Psoas muscle (tissue), 8 donors: ENCODE measurements around the gene BBC3. TPM values are rescaled to one million over a fixed set of nuclear protein-coding genes. Genes with fewer than 3 reads are reported as not detected.

Experiments used
- ATAC-seq, 4 donors: fragments of 200-7000 bp; cut with Tn5 transposase; one replicate each; pipeline ENCODE4 v1.9.1; 2020; ENCODE audit warnings: moderate library complexity in 3 of 4, mild to moderate bottlenecking in 2 of 4
- DNase-seq, 2 donors: peaks; one replicate each; pipeline ENCODE4 v3.0.0-alpha.2; 2020
- H3K27ac ChIP-seq: fragments of 200-600 bp; one replicate; pipeline ENCODE4 v1.8.0; 2022
- H3K27me3 ChIP-seq, 3 donors: fragments of 200-600 bp in 1 of 3; one replicate each; pipeline versions ENCODE4 v1.6.1 to v1.8.0; 2013 to 2022; ENCODE audit warnings: low read length in 2 of 3, mild to moderate bottlenecking in 2 of 3, moderate library complexity in 1 of 3; ENCODE audit not compliant: insufficient read depth in 3 of 3
- H3K36me3 ChIP-seq, 2 donors: fragments of 200-600 bp in 1 of 2; one replicate each; pipeline versions ENCODE4 v1.6.1 to v1.8.0; 2013 to 2022; ENCODE audit warnings: low read depth in 1 of 2, mild to moderate bottlenecking in 1 of 2, moderate library complexity in 1 of 2; ENCODE audit not compliant: insufficient read depth in 1 of 2
- H3K4me1 ChIP-seq: fragments of 200-600 bp; one replicate; pipeline ENCODE4 v1.8.0; 2022
- H3K4me3 ChIP-seq: fragments of 200-600 bp; one replicate; pipeline ENCODE4 v1.8.0; 2022; ENCODE audit warnings: mild to moderate bottlenecking
- H3K9me3 ChIP-seq: fragments of 200-600 bp; one replicate; pipeline ENCODE4 v1.8.0; 2022
- WGBS, 3 donors: extraction: QIAGEN DNeasy Blood & Tissue Kit; methylation state at CpG; one replicate each; pipeline versions ENCODE4 v1.1.6 to v1.1.7; 2013; 5-methylcytosine and 5-hydroxymethylcytosine counted together
- intact Hi-C, 2 donors: fragments of 100-400 bp; cut with DNase I; formaldehyde crosslinking; loops; one replicate each; pipeline versions ENCODE4 v1.11.0 to v1.14.2; 2022
- polyA plus RNA-seq, 3 donors: library from polyadenylated mRNA; stranded (reverse); fragments of 200-250 nt; gene quantifications; one replicate each; pipeline ENCODE4 v1.2.3, GENCODE V29; 2013
- total RNA-seq, 4 donors: library from RNA; stranded (reverse); fragmentation: NEBNext Ultra II Directional in 2 of 4; extraction: Animal tissue kit (Norgen Biotek cat#: 25700) in 2 of 4; gene quantifications; one replicate each; pipeline versions ENCODE4 v1.2.1 to v1.2.4, GENCODE V29; 2021 to 2023
- TF ChIP-seq, protein P1 (sequence below): fragments of 200-600 bp; IDR thresholded peaks from one replicate; pipeline ENCODE4 v1.8.0; 2022; ENCODE audit warnings: antibody characterized with exemption
- donor health status: healthy with polysubstance abuse.
- donor health status: DM: no; HTN: no; CAD: no; lungs with moderate emphysema.
- donor health status: Bipolar disorder and iron deficiency.
- donor health status: healthy.
- donor health status: DM: yes; HTN: yes; CAD: no.
- donor health status: DM: no; HTN: no; CAD: no.
- donor health status: DM: no; HTN: no; CAD: no.
- donor health status: DM: yes; HTN: yes; CAD: no.

The BBC3 gene
- total and polyA plus RNA-seq, 7 donors, result 2.7 to 32.5 (median 3.0) TPM

DNA sequence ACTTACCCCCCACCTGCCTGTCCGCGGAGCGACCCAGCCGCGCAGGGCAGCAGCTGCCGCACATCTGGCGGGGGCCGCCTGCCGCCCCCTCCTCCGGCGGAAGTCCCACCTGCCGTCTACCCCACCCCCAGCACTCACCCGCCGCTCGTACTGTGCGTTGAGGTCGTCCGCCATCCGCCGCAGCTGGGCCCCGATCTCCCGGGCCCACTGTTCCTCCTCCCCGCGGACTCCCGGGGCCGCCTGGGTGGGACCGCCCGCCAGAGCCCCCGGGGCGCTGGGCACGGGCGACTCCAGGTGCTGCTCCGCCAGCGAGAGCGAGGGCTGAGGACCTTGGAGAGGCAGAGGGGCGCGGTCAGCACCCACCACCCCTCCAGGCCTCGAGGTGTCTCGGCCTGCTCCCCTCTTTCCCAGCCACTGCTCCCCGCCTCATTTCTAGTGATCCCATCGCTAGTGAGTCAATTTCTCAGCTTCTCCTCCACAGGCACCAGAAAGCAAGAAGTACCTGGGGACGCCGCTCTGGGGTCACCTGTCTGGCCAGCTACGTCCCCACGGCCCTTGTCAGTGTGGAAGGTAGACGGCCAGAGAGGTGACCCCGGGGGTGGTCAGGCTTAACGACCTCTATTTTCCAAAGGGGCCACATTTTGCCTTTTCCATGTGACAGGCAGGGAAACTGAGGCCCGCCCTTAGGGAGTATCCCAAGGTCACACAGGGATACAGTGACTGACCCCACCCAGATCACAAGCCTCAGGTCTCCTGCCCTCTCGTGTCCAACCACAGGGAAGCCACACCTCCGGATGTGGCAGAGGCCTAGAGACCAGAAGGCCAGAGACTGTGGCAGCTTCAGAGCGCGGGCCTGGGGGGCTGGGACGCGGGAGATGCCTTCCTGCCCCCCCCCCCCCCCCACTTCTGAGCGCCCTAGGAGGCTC, 4.3 kb downstream of the BBC3 start:
- Histone ChIP-seq H3K27me3 (no peaks in the 10 kb centered on the region), H3K36me3 (peaks cover 0 to 38% of the 10 kb centered on the region in 2 donors), H3K9me3 (no peaks in the 10 kb centered on the region), H3K27ac (peak overlapping the region; percentile 100), H3K4me1 (peaks cover 15% of the 10 kb centered on the region), H3K4me3 (peak overlapping the region; percentile 99)
- TF ChIP-seq, protein P1, sequence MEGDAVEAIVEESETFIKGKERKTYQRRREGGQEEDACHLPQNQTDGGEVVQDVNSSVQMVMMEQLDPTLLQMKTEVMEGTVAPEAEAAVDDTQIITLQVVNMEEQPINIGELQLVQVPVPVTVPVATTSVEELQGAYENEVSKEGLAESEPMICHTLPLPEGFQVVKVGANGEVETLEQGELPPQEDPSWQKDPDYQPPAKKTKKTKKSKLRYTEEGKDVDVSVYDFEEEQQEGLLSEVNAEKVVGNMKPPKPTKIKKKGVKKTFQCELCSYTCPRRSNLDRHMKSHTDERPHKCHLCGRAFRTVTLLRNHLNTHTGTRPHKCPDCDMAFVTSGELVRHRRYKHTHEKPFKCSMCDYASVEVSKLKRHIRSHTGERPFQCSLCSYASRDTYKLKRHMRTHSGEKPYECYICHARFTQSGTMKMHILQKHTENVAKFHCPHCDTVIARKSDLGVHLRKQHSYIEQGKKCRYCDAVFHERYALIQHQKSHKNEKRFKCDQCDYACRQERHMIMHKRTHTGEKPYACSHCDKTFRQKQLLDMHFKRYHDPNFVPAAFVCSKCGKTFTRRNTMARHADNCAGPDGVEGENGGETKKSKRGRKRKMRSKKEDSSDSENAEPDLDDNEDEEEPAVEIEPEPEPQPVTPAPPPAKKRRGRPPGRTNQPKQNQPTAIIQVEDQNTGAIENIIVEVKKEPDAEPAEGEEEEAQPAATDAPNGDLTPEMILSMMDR, result no peak
- intact Hi-C loops, result no loop called here
- DNase-seq, result peak; percentile 88 to 92
- whole genome bisulfite sequencing, 3 donors, result 2 to 3% (median 2%) methylated on average over 41 to 56 of the region's 56 CpGs
- ATAC-seq, result peak; percentile 62 to 77 (median 74)

DNA sequence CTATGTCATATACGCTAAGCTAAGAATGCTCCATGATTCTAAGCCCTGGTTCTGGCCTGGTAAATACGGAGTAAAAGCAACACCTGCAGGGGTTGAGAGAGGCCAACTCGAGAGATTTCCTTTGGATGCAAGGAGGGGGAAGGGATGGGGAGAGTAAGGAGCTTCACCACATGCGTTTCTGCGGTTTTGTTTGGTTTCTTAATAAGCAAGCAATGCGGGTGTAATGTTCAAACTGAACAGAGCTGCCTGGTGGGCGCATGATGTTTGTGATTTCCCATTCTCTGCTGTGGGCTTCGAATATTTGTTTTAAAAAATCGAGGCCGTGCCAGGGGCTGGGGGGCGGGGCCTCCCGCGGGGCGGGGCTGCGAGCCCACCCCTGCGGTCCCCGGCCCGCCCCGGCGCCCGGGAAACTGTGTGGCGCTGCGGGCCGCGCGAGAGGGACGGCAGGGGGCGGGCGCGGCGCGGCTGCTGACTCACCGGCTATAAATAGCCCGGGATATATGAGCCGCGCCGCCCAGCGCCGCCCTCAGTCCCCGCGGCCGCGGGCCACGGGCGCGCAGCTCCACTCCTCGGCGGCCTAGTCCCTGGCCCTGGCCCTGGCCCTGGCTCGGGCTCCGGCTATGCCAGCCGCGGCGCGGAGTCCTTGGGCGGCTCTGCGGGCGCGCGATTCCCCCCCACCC, 5.1 kb downstream of the BBC3 start:
- Histone ChIP-seq H3K36me3 (peaks cover 0 to 46% of the 10 kb centered on the region in 2 donors), H3K9me3 (no peaks in the 10 kb centered on the region), H3K4me1 (peaks cover 15% of the 10 kb centered on the region), H3K27ac (peak overlapping the region; percentile 100), H3K27me3 (no peaks in the 10 kb centered on the region), H3K4me3 (peak overlapping the region; percentile 99)
- DNase-seq, result peak; percentile 89 to 95
- 3 to 5% (median 3%) methylated on average over 42 to 59 of the region's 59 CpGs for WGBS, 3 donors
- TF ChIP-seq, protein P1, result peak; percentile 54
- ATAC-seq, result peak; percentile 69 to 79 (median 76)
- intact Hi-C loops, result no loop called here

DNA sequence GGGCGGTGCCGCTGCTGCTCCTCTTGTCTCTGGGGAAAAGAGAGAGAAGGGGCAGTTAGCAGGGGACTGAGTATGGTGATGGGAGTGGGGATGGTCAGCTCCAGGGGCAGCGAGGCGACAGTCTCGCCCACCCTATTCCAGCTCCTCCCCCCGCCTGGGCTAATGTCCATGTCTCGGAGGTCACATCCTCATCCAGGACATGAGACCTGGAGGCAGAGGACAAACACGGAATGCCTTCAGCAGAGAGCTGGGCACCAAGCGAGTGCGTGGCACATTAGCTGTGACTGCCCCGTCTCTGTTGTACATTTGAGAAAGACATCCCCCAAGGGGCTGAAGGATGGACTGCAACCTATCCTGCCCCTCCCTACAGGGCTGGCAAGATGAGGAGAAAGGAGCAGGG, 9.1 kb downstream of the BBC3 start:
- Histone ChIP-seq H3K4me3 (no peak overlapping the region), H3K9me3 (no peaks in the 10 kb centered on the region), H3K4me1 (peaks cover 10% of the 10 kb centered on the region), H3K27me3 (no peaks in the 10 kb centered on the region), H3K36me3 (peaks cover 0 to 54% of the 10 kb centered on the region in 2 donors), H3K27ac (no peak overlapping the region)
- ATAC-seq, result no peak
- intact Hi-C loops, result no loop called here
- TF ChIP-seq, protein P1, result no peak
- DNase-seq, result no peak
- 89 to 91% (median 89%) methylated on average over 11 of the region's 11 CpGs for WGBS, 3 donors

DNA sequence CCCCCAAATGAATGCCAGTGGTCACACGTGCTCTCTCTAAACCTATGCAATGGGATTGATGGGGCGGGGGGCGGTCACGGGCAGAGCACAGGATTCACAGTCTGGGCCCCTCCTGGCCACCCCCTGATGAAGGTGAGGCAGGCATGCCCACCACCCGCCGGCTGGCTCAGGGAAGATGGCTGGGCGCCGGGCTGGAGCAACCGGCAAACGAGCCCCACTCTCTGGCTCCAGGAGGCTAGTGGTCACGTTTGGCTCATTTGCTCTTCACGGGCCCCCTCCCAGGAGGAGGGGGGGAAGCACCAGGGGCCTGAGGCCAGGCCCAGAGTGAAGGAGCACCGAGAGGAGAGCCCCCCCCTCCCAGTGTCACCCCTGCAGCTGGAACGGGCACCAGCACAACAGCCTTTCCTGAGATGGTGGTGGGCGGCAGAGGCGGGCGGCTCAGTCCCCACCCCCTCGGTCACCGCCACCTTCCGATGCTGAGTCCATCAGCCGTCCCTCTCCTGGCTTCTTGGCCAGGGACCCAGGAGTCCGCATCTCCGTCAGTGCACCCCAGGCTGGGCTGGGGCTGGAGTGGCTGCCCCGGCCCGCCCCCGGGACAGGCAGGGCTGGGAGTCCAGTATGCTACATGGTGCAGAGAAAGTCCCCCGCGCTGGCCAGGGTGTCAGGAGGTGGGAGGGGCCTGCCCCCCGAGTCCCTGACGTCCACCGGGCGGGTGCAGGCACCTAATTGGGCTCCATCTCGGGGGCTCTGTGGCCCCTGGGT, 9.7 kb downstream of the BBC3 start:
- ATAC-seq, result no peak
- no peak for DNase-seq
- intact Hi-C loops, result no loop called here
- no peaks in the 10 kb centered on the region for H3K27me3 ChIP-seq
- peaks cover 0 to 54% of the 10 kb centered on the region in 2 donors for H3K36me3 ChIP-seq
- TF ChIP-seq, protein P1, result no peak
- H3K9me3 ChIP-seq, result no peaks in the 10 kb centered on the region
- H3K27ac ChIP-seq, result no peak overlapping the region
- peaks cover 6% of the 10 kb centered on the region for H3K4me1 ChIP-seq
- H3K4me3 ChIP-seq, result no peak overlapping the region
- WGBS, 3 donors, result 70 to 81% (median 76%) methylated on average over 19 to 33 of the region's 33 CpGs
